ENCODE data around the gene SH3BGRL.

SH3BGRL gene

GRCh38 chrX:81231476-81231875 is 29.6 kb downstream of the SH3BGRL start:
- no peak for TF ChIP-seq CTCF (conservative IDR thresholded peaks at IDR 0.05; ENCODE audit: low read length)
- no peak overlapping the region for H3K4me3 ChIP-seq (ENCODE audit: low read length)
- DNase-seq (ENCODE audit: low read depth): no peak

GRCh38 chrX:81232218-81232617 is 30.3 kb downstream of the SH3BGRL start:
- no peak for DNase-seq (ENCODE audit: low read depth)
- no peak for TF ChIP-seq CTCF (conservative IDR thresholded peaks at IDR 0.05; ENCODE audit: low read length)
- no peak overlapping the region for H3K4me3 ChIP-seq (ENCODE audit: low read length)

GRCh38 chrX:81237516-81237915 is 35.6 kb downstream of the SH3BGRL start:
- TF ChIP-seq CTCF (conservative IDR thresholded peaks at IDR 0.05; ENCODE audit: low read length): no peak
- H3K4me3 ChIP-seq (ENCODE audit: low read length): no peak overlapping the region
- no peak for DNase-seq (ENCODE audit: low read depth)

- no peak for DNase-seq (ENCODE audit: low read depth)
- no peak overlapping the region for H3K4me3 ChIP-seq (ENCODE audit: low read length)
- no peak for TF ChIP-seq CTCF (conservative IDR thresholded peaks at IDR 0.05; ENCODE audit: low read length)
These were observed 36.3 kb downstream of the SH3BGRL start for GRCh38 chrX:81238166-81238565.

- DNase-seq (ENCODE audit: low read depth): no peak
- H3K4me3 ChIP-seq (ENCODE audit: low read length): no peak overlapping the region
- no peak for TF ChIP-seq CTCF (conservative IDR thresholded peaks at IDR 0.05; ENCODE audit: low read length)
These were observed 38.9 kb downstream of the SH3BGRL start for GRCh38 chrX:81240701-81241331.

- no peak for DNase-seq (ENCODE audit: low read depth)
- TF ChIP-seq CTCF (conservative IDR thresholded peaks at IDR 0.05; ENCODE audit: low read length): no peak
- H3K4me3 ChIP-seq (ENCODE audit: low read length): no peak overlapping the region
These were observed 39.9 kb downstream of the SH3BGRL start for GRCh38 chrX:81241753-81242152.

GRCh38 chrX:81255876-81256275 is 54.0 kb downstream of the SH3BGRL start:
- DNase-seq (ENCODE audit: low read depth): no peak
- no peak overlapping the region for H3K4me3 ChIP-seq (ENCODE audit: low read length)
- no peak for TF ChIP-seq CTCF (conservative IDR thresholded peaks at IDR 0.05; ENCODE audit: low read length)
